Measurements from ENCODE around the gene PRDX1. TPM values are rescaled to one million over a fixed set of nuclear protein-coding genes. Genes with fewer than 3 reads are reported as not detected.

Gene PRDX1
- total and polyA plus RNA-seq, 2 of the 8 experiments (the other 6 are each of a cell fraction or from before 2014, with no cell fraction given): 1,165 to 1,418 TPM

GRCh38 chr1:45569962-45570581 lies 48.4 kb upstream of the PRDX1 start (continued):
- TF ChIP-seq POLR2AphosphoS5 (IDR thresholded peaks at IDR 0.05; ENCODE audit: low read depth, low read length) (0 out of 2 replicates have a peak, but pooled peaks have one; percentile 61), TCF12 (IDR thresholded peaks at IDR 0.05; ENCODE audit: low read depth, low read length) (no peak), JUND (IDR thresholded peaks at IDR 0.05; ENCODE audit: low read length) (no peak), JUN (IDR thresholded peaks at IDR 0.05; ENCODE audit: low read depth, low read length) (no peak), MAX (IDR thresholded peaks at IDR 0.05) (no peak), EGR1 (IDR thresholded peaks at IDR 0.05; ENCODE audit: borderline replicate concordance, low read depth, low read length) (no peak), CBX8 (IDR thresholded peaks at IDR 0.05; ENCODE audit: borderline replicate concordance, low read depth, low read length) (no peak), TAF7 (optimal IDR thresholded peaks at IDR 0.05; ENCODE audit: borderline replicate concordance, low read depth, low read length) (no peak), CTCF (IDR thresholded peaks at IDR 0.05; ENCODE audit: control extremely low read depth in 1 of 3, insufficient read depth in 1 of 3, low read depth in 1 of 3, low read length in 3 of 3) (peak; percentile 59 to 96 (median 94))

Measured in H1 (cell line).